HG03196 (cell line): ENCODE results near the gene ZMYND19.
"Not testable (repeated sequence)": the region's sequence is repeated elsewhere in the genome, so short reads cannot be mapped to it uniquely, and the experiment has no call there.

Source experiments
- ATAC-seq: cut with Tn5 transposase; IDR thresholded peaks from one replicate; pipeline ENCODE4 v1.9.1; 2021; ENCODE audit not compliant: unreplicated experiment

ZMYND19 gene

GRCh38 chr9:137590469-137591383 is at the start of gene ZMYND19:
Gene ZMYND19 (minus strand): TSS chr9:137590512. CDS start chr9:137590263, 249 bp downstream.
- peak; percentile 76 for ATAC-seq

DNA sequence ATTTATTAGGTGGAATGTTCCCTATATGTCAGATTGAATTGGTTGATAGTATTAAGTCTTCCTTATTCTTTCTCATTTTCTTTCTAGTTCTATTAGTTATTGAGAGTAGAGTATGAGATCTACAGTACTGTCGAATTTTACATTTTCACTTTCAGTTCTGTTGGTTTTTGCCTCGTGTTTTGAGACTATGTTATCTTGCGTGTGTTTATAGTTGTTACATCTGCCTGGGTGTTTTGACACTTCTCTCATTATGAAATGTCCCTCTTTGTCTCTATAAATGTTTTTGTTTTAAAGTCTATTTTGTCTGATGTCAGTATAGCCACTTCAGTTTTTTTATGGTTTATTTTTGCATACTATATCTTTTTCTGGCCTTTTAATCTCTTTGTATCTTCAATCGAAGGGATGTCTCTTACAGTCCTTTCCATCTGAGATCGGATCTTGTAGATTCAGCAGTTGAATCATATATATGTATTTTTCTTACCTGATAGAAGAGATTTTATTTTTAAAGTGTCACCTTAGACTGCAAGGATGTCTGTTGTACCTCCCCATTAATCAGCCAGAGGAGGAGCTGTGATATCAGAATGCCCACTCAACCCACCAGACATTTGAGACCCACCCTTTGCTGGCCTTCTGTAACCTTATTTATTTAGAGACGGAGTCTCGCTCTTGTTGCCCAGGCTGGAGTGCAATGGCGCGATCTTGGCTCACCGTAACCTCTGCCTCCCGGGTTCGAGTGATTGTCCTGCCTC is 49.2 kb upstream of the ZMYND19 start:
- no peak for ATAC-seq

DNA sequence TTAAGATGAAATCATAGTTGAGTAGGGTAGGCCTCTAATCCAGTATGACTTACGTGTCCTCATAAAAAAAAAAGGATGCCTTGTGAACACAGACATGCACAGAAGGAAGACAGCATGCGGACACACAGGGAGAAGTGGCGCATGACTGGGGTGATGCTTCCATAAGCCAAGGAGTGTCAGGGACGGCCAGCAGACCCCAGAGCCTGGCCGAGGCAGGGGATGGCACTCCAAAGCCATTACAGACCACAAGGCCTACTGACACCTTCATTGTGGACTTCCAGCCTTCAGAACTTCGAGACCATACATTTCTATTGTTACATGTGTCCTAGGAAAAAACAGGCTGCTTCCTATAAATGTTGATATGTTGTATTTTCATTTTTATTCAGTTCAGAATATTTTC is 48.4 kb upstream of the ZMYND19 start:
- no peak for ATAC-seq

DNA sequence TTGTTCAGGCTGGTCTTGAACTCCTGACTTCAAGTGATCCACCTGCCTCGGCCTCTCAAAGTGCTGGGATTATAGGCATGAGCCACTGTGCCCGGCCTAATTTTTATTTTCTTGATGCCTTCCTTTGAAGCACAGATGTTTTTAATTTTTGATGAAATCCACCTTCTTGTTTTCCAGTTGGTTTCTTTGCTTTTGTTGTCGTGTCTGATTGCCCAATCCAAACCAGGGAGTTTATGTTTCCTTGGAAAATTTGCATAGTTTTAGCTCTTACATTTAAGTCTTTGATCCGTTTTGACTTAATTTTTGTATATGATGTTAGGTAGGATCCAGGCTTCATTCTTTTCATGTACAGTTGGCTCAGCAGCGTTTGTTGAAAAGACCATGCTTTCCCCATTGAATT is 43.7 kb upstream of the ZMYND19 start:
- no peak for ATAC-seq

- no peak for ATAC-seq
Observed at GRCh38 chr9:137632230-137633161, 42.2 kb upstream of the ZMYND19 start.

DNA sequence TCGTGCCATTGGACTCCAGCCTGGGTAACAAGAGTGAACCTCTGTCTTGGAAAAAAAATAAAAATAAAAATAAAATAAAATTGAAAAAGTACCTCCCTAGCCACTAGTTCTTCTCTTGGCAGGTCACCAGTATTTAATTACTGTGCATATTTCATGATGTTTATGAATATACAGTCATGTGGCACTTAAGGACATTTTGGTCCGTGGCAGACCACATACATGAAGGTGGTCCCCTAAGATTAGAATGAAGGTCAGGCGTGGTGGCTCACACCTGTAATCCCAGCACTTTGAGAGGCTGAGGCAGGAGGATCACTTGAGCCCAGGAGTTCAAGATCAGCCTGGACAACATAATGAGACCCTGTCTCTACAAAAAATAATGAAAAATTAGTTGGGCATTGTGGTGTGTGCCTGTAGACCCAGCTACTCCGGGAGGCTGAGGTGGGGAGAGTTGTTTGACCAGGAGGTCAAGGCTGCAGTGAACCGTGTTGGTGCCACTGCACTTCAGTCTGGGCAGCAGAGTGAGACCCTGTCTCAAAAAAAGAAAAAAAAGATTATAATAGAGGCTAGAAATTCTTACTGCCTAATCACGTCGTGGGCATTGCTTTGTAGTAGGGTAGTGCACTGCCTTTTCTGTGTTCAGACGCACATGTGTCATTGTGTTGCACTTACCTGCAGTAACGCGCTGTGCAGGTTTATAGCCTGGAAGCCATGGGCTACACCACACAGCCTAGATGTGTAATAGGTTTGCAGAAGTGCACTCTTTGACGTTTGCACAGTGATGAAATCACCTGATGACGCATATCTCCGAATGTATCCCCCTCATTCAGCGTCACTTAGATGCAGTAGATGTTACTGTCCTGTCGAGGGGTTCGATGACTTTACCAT is 41.3 kb upstream of the ZMYND19 start:
- ATAC-seq, result no peak

GRCh38 chr9:137630679-137631078 is 40.4 kb upstream of the ZMYND19 start:
- ATAC-seq, result no peak

DNA sequence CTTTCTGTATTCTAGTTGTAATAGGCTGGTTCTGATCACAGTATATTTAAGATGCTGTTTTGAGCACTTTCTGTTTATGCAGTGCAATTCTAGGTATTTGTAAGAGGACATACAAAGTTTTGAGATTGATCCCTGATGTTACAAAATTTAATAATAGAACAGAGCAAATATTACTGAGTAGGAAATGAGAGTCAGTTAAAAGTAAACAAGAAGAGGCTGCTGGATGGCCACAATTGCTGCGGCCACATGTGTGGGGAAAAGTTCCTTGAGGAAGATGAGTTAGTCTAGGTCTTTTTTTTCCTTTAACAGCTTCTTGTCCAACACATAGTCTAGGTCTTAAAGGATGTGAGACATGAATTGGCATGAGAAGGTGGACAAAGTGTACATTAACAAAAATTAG is 39.8 kb upstream of the ZMYND19 start:
- no peak for ATAC-seq

DNA sequence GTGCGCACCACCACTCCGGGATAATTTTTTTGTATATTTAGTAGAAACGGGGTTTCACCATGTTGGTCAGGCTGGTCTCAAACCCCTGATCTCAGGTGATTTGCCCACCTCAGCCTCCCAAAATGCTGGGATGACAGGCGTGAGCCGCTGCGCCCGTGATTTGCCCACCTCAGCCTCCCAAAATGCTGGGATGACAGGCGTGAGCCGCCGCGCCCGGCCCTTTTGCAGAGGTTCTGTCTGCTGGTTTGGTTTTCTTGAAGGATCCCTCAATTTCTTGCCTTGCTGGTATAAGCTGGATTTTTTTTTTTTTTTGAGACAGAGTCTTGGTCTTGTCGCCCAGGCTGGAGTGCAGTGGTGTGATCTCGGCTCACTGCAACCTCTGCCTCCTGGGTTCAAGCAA is 37.1 kb upstream of the ZMYND19 start:
- ATAC-seq, result not testable (repeated sequence)

GRCh38 chr9:137626464-137626863 is 36.2 kb upstream of the ZMYND19 start:
- no peak for ATAC-seq

DNA sequence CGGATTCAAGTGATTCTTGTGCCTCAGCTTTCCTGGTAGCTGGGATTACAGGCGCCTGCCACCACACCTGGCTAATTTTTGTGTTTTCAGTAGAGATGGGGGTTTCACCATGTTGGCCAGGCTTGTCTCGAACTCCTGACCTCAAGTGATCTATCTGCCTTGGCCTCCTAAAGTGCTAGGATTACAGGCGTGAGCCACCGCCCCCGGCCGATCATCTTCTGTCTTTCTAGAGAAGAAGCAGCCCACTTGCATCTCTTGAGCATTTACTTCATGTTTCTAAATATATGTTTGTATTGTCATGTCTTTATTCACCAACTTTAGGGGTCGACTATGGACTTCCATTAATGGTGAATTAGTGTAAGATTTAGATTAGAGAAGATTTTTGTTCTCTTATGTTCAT is 31.9 kb upstream of the ZMYND19 start:
- not testable (repeated sequence) for ATAC-seq

- no peak for ATAC-seq
Observed at GRCh38 chr9:137621131-137621757, 30.9 kb upstream of the ZMYND19 start.

- no peak for ATAC-seq
Observed at GRCh38 chr9:137620581-137620980, 30.3 kb upstream of the ZMYND19 start.

DNA sequence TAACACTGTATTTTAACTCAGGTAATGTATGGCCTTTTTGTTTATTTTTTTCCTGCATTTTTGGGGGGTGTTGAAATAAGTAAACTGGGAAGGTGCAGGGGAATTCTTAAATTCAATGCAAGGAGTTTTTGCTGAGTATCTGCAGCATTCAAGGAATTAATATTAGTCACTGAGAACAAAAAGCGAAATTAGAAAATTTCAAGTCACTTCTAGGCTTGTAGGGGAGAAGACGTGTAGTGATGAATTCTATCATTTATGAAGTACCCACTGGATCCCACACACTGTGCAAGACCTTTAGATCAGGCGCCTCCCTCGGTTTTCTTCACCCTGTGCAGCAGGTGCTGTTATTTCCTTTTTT is 29.7 kb upstream of the ZMYND19 start:
- ATAC-seq, result no peak

GRCh38 chr9:137619240-137620047 is 29.1 kb upstream of the ZMYND19 start:
- ATAC-seq, result peak; percentile 17

DNA sequence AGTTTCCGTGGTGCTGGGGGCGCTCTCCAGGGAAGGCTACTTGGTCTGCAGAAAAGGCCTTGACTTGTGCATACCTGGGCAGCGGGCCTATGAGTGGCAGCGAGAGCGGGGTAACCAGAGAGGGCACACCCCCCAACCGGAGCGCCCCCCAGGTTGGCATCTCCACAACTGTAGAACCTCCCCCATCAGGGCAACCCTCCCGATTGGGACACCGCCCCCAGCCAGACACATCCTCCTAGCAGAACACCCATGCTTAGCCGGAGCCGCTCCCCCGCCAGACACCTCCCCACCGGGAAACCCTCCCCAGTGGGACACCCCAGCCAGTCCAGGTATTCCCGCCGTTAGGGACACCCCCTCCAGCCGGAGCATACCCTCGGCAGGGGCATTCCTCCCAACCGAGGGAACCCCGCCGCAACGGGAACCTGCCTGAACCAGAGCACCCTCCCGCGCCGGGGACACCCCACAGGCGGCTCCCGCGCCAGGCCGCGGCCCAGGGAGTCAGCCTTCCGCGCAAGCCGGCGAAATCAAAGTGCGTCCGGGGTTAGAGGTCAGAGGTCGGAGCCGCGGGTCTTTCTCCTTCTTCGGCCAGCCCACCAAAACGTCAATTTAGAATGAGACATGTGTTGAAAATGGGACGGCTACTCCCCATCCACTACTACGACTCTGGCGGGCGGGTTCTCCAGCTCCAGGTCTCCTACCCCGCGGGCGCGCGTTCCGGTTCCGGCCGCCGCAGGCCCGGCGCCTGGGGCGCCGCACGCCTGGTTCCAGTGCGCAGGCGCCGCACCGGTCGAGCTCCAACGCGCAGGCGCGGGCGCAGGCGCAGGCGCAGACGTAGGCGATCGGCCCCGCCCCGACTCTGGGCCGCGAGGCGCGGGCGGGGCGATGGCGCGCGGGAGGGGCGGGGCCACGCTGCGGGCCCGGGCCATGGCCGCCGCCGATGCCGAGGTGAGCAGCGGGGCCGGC is 28.1 kb upstream of the ZMYND19 start, which contains the start of gene EHMT1:
EHMT1 (plus strand) TSS at position 901 of the 963 bp plus-strand sequence; CDS start at position 925, 24 bp downstream.
- peak; percentile 59 for ATAC-seq

DNA sequence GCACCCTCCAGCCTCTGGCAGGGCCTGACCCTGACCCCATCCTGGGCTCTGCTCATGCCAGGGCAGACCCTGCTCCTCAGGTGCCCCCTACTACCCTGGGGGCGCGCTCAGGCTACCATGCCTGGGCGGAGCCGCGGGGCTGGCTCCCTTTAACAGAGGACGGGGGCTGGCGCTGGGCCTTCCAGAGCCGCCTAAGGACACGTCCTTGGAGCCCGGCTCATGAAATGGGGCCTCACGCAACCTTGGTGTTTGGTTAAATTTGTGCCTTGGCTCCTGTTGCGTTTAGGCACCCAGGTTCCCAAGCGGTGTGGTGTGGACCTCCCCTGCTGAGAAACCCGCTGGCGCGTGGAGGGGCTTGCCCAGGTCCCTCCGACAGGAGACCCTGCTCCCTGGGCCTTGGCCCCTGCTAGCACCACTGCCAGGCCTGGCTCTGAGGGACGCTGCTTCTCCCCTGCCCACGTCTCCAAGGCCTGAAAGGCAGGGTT is 25.1 kb upstream of the ZMYND19 start:
- ATAC-seq, result no peak
